Smooth muscle cell (in vitro differentiated cells): ENCODE measurements around the gene RAD51B. TPM values are rescaled to one million over a fixed set of nuclear protein-coding genes. Genes with fewer than 3 reads are reported as not detected.
A peak's percentile ranks its signal among the peaks of the same experiment; 100 is the strongest.

ENCODE experiments used
- DNase-seq: peaks from one replicate; lab custom pipeline; 2025; ENCODE audit not compliant: unreplicated experiment; lab: John Stamatoyannopoulos, UW
- H2AFZ ChIP-seq: fragments of 200-600 bp; sonication (generic); 2 replicates; pipeline ENCODE4 v1.6.0; 2016; ENCODE audit warnings: antibody characterized with exemption, low read depth, mild to moderate bottlenecking
- H3F3A ChIP-seq: fragments of 200-600 bp; sonication (generic); 2 replicates; pipeline ENCODE4 v1.6.0; 2017; ENCODE audit warnings: antibody characterized with exemption, low read depth
- H3K27ac ChIP-seq: fragments of 200-600 bp; sonication (generic); 2 replicates; pipeline ENCODE4 v1.5.1; 2016; ENCODE audit warnings: low read depth, mild to moderate bottlenecking
- H3K27me3 ChIP-seq: fragments of 200-600 bp; sonication (generic); 2 replicates; pipeline ENCODE4 v1.6.1; 2016; ENCODE audit warnings: low read depth, mild to moderate bottlenecking
- H3K36me3 ChIP-seq: fragments of 200-600 bp; sonication (generic); 2 replicates; pipeline ENCODE4 v1.5.1; 2016; ENCODE audit warnings: low read depth
- H3K4me1 ChIP-seq: fragments of 200-600 bp; sonication (generic); 2 replicates; pipeline ENCODE4 v1.5.1; 2016; ENCODE audit warnings: low read depth
- H3K4me2 ChIP-seq: fragments of 200-600 bp; sonication (generic); 2 replicates; pipeline ENCODE4 v1.6.0; 2016; ENCODE audit warnings: mild to moderate bottlenecking
- H3K4me3 ChIP-seq: fragments of 200-600 bp; sonication (generic); 2 replicates; pipeline ENCODE4 v1.5.1; 2016; ENCODE audit warnings: mild to moderate bottlenecking
- H3K79me2 ChIP-seq: fragments of 200-600 bp; sonication (generic); 2 replicates; pipeline ENCODE4 v1.6.0; 2016; ENCODE audit warnings: low read depth, mild to moderate bottlenecking
- H3K9ac ChIP-seq: fragments of 200-600 bp; sonication (generic); 2 replicates; pipeline ENCODE4 v1.6.0; 2016; ENCODE audit warnings: low read depth
- H3K9me3 ChIP-seq: fragments of 200-600 bp; sonication (generic); replicated peaks from 2 replicates; pipeline ENCODE4 v1.5.1; 2016; ENCODE audit warnings: low read depth
- H4K20me1 ChIP-seq: fragments of 200-600 bp; sonication (generic); 2 replicates; pipeline ENCODE4 v1.6.0; 2016; ENCODE audit warnings: low read depth
- CTCF ChIP-seq: fragments of 200-600 bp; sonication (generic); IDR thresholded peaks from 2 replicates; pipeline ENCODE4 v1.5.1; 2017; ENCODE audit warnings: borderline replicate concordance, mild to moderate bottlenecking, antibody characterized with exemption; ENCODE audit not compliant: insufficient read depth, poor library complexity, severe bottlenecking
- WGBS: methylation state at CpG from one replicate; pipeline ENCODE4 v1.1.7; 2016; ENCODE audit warnings: low lambda C conversion rate; 5-methylcytosine and 5-hydroxymethylcytosine counted together
- polyA plus RNA-seq: library from polyadenylated mRNA; unstranded; fragments of >200 nt; fragmentation: Nextera tagmentation; extraction: Ambion mirVana; gene quantifications from 2 replicates; pipeline ENCODE4 v1.2.1, GENCODE V29; 2016
- total RNA-seq: library from RNA; depleted of rRNA; stranded (reverse); fragments of >200 nt; gene quantifications from 2 replicates; pipeline ENCODE4 v1.2.3, GENCODE V29; 2014

The RAD51B gene
- total and polyA plus RNA-seq, 2 experiments from 2014 or later = 4.6 to 5.3 TPM

- H4K20me1 ChIP-seq = no peaks in the 10 kb centered on the region
Measured at GRCh38 chr14:67831113-67831512, 11.5 kb downstream of the RAD51B start.

GRCh38 chr14:67833403-67833802 lies 13.8 kb downstream of the RAD51B start:
- Histone ChIP-seq H3K36me3 (no peaks in the 10 kb centered on the region), H3K79me2 (no peaks in the 10 kb centered on the region), H3F3A (no peaks in the 10 kb centered on the region), H3K4me2 (no peak overlapping the region), H3K27me3 (no peaks in the 10 kb centered on the region), H3K4me1 (no peaks in the 10 kb centered on the region), H3K9ac (no peak overlapping the region), H3K4me3 (no peak overlapping the region), H3K9me3 (no peaks in the 10 kb centered on the region), H4K20me1 (no peaks in the 10 kb centered on the region), H2AFZ (no peak overlapping the region), H3K27ac (no peak overlapping the region)
- 88% methylated on average over 1 of the region's 1 CpG for WGBS
- no peak for TF ChIP-seq CTCF
- no peak for DNase-seq

More at GRCh38 chr14:67831113-67831512, 11.5 kb downstream of the RAD51B start:
- Histone ChIP-seq H2AFZ (no peak overlapping the region), H3K27ac (no peak overlapping the region), H3K27me3 (no peaks in the 10 kb centered on the region), H3K9me3 (no peaks in the 10 kb centered on the region), H3K4me3 (no peak overlapping the region), H3K4me2 (no peak overlapping the region), H3K9ac (no peak overlapping the region), H3K79me2 (no peaks in the 10 kb centered on the region), H3K4me1 (no peaks in the 10 kb centered on the region), H3F3A (no peaks in the 10 kb centered on the region), H3K36me3 (no peaks in the 10 kb centered on the region)
- 95% methylated on average over 8 of the region's 8 CpGs for WGBS
- no peak for DNase-seq
- no peak for TF ChIP-seq CTCF

- DNase-seq = no peak
- Histone ChIP-seq H3K9me3 (no peaks in the 10 kb centered on the region), H4K20me1 (no peaks in the 10 kb centered on the region), H3K9ac (no peak overlapping the region), H3K36me3 (no peaks in the 10 kb centered on the region), H3K4me1 (no peaks in the 10 kb centered on the region), H2AFZ (no peak overlapping the region), H3K27ac (no peak overlapping the region), H3K79me2 (no peaks in the 10 kb centered on the region), H3K27me3 (no peaks in the 10 kb centered on the region), H3F3A (no peaks in the 10 kb centered on the region), H3K4me3 (no peak overlapping the region), H3K4me2 (no peak overlapping the region)
- TF ChIP-seq CTCF = no peak
Measured at GRCh38 chr14:67835596-67835995, 16.0 kb downstream of the RAD51B start.

- WGBS = 45% methylated on average over 2 of the region's 2 CpGs
- TF ChIP-seq CTCF = peak; percentile 78
- DNase-seq = no peak
- Histone ChIP-seq H3K27me3 (no peaks in the 10 kb centered on the region), H3K4me1 (no peaks in the 10 kb centered on the region), H3K27ac (no peak overlapping the region), H3K36me3 (no peaks in the 10 kb centered on the region), H3K4me3 (no peak overlapping the region), H3K9me3 (no peaks in the 10 kb centered on the region), H3K4me2 (no peak overlapping the region), H3F3A (no peaks in the 10 kb centered on the region), H3K79me2 (no peaks in the 10 kb centered on the region), H3K9ac (no peak overlapping the region), H4K20me1 (no peaks in the 10 kb centered on the region), H2AFZ (no peak overlapping the region)
Measured at GRCh38 chr14:67837011-67837624, 17.5 kb downstream of the RAD51B start.
